GM19467 (cell line): ENCODE results near the gene TBC1D22B.

Experiments used
- ATAC-seq: cut with Tn5 transposase; IDR thresholded peaks from one replicate; pipeline ENCODE4 v1.9.1; 2021; ENCODE audit warnings: mild to moderate bottlenecking, moderate library complexity; ENCODE audit not compliant: unreplicated experiment

TBC1D22B gene, protein sequence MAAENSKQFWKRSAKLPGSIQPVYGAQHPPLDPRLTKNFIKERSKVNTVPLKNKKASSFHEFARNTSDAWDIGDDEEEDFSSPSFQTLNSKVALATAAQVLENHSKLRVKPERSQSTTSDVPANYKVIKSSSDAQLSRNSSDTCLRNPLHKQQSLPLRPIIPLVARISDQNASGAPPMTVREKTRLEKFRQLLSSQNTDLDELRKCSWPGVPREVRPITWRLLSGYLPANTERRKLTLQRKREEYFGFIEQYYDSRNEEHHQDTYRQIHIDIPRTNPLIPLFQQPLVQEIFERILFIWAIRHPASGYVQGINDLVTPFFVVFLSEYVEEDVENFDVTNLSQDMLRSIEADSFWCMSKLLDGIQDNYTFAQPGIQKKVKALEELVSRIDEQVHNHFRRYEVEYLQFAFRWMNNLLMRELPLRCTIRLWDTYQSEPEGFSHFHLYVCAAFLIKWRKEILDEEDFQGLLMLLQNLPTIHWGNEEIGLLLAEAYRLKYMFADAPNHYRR

DNA sequence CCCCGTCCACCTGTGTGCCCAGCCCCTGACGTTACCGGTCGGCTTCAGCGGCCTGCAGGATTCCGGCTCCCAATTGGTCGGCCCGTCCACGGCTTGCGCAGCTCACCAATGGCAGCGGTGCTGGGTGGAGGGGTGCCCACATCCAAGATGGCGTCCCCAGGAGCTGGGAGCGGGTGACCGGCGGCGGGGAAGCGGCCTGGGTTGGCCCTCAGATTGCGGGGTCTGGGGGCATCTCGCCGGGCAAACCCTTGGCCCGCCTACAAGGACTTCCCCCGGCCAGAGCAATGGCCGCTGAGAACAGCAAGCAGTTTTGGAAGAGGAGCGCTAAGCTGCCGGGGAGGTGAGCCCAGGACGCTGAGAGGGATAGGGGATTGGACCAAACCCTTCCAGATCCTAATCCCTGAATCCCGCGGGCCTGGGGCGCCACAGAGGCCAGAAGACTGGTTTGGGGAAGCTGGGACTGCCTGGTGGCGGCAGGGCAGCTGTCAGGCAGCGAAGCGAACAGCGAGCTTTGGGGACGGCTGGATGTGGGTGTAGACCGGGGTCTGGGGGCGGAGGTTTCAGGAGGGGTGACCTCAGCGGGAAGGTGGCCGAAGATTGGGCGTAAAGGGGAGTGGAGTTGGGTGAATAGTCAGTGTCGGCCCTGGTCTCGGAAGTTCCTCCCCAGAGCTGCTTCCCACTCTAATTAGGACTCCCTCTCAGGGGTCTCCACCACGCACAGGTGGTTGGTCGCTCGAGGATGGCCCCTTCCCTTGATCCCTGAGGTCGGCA lies at the start of gene TBC1D22B, which contains the start of gene TMEM217:
Gene TBC1D22B, plus strand, starts transcription at position 139 of the 771 bp plus-strand sequence. Its CDS starts 146 bp downstream, at position 285.
Gene TMEM217, minus strand, starts transcription at position 511 of the 771 bp plus-strand sequence. CDS start 39,114 bp downstream, outside the sequence.
- ATAC-seq, result peak; percentile 91

DNA sequence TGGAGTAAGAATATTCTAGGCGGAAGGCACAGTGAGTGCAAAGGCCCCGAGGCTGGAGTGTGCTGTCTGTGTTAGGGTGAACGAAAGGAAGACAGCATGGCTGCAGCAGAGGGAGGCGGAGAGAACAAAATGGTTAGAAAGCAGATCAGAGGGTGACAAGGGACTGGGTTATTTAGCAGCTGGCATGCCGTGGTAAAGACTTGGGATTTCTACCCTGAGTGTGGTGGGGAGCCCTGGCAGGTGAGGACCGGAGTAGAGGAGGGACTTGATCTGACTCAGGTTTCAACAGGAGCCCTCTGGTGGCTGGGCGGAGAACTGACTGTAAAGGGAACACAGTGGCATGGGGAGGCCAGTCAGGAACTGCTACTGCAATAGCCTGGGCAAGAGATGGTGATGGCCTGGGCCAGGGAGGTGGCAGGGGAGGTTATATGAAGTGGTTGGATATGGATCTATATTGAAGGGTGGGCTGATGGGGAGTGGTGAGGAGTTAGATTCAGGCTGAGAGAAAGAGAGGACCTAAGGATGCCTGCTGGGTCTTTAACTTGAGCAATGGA lies 49.6 kb upstream of the TBC1D22B start:
- ATAC-seq, result no peak

DNA sequence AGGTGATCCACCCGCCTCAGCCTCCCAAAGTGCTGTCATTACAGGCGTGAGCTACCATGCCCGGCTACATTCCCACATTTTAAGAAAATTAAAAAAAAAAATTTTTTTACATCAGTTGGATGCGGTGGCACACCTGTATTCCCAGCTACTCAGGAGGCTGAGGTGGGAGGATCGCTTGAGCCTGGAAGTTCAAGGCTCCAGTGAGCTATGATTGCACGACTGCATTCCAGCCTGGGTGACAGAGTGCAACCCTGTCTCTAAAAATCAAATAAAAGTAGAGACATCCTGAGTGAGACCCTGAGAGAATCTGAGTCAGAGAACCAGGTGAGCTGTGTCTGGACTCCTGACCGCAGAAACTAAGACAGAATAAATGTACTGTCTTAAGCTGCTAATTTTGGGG lies 48.8 kb upstream of the TBC1D22B start:
- ATAC-seq, result no peak

DNA sequence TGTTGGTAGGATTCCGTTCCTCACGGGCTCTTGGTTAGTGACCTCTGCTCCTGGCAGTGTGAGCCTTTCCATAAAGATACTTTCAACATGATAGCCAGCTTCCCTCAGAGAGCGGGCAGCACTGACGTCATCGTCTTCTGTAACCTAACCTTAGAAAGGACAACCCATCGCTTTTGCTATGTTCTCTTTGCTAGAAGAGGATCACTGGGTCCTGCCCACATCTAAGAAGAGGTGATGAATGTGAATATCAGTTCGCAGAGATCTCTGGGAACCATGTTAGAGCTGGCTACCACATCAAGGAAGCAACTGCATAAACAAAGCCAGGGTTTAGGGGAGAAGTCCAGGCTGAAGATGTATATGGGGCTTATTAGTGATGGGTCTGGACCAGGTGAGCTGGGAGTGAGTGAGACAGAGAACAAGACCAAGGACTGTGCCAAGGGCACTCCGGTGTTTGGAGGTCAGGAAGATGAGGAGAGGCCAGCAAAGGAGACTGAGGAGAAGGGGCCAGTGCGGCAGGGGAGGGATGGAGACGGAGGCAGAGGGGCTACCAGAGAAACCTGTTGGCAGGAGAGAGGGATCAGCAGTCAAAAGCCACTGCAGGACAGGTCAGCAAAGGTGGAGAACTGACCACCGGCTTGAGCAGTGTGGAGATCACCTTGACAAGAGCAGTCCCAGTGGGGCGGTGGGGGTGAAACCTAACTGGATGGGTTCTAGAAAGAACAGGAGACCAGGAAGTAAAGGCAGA lies 47.9 kb upstream of the TBC1D22B start:
- no peak for ATAC-seq

DNA sequence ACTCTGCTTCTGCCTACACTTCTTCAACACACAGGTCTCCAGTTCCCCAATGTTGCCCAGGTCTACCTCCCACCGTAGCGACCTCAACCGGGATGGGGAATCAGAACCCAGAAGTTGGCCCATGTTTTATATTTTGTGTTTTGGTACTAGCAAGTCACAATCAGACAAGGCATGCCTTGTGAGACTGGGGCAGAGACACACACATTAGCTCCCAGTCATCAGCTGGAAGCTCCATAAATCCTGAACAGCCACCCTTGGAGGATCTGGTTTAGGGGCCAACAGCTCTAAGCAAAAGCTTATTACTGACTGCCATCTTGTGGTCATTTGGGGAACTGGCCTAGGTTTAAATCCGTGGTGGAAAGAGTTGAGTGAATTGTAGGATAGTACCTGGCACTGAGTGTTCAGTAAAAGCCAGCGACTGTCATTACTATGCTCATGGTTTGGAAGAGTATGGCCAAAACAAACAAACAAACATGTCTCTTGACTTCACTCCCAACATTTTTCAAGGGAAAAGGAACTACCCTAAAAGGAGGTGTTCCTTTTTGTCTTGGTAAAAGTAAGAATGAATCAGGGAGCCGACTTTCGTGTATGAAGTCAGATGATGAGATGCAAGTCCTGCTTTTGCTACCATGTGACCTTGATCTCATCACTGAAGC lies 47.1 kb upstream of the TBC1D22B start:
- no peak for ATAC-seq

DNA sequence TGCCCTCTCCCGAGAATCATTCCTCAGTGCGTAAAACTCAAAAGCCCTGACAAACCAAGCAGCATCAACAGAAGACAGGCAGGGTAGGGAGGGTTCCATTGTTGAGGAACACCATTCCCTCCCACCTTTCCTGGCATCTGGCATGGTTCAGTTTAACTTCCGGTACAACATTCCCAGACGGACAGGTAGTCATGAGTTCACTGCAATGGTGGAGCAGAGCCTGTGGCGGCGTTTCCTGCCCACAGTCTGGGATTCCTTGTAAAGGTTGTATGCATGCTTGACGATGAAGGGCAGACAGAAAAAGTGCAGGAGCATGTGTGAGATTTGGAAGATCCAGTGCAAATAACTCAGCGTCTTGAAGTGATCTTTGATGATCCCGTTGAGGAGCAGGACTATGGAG lies 45.3 kb upstream of the TBC1D22B start:
- no peak for ATAC-seq

DNA sequence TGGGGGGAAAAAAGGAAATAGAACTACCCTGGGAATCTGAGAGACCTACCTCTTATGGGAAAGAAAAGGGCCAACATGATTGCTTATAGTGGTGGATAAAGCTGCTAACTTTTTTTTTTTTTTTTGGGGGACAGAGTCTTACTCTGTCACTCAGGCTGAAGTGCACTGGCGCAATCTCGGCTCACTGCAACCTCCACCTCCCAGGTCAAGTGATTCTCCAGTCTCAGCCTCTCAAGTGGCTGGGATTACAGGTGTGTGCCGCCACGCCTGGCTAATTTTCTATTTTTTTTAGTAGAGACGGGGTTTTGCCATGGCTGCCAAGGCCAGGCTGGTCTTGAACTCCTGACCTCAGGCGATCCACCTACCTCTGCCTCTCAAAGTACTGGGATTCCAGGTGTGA lies 39.5 kb upstream of the TBC1D22B start:
- no peak for ATAC-seq

DNA sequence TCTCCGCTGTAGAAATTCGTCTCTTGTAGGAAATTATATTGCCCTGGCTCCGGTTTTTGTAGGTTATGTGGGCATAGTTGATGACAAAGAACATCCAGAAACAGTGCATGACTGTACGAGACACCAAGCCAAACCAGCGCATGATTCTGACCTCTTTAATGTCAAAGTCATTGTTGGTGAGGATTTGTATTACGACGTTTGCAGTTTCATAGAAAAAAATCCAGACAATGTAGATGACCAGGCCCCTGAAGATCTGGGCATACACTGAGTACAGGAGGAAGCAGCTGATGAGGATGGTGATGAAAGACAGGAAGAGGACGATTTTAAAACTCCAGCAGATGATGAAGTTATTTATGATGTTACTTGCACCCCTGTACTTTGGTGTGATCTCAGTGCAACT lies 39.1 kb upstream of the TBC1D22B start:
- no peak for ATAC-seq

DNA sequence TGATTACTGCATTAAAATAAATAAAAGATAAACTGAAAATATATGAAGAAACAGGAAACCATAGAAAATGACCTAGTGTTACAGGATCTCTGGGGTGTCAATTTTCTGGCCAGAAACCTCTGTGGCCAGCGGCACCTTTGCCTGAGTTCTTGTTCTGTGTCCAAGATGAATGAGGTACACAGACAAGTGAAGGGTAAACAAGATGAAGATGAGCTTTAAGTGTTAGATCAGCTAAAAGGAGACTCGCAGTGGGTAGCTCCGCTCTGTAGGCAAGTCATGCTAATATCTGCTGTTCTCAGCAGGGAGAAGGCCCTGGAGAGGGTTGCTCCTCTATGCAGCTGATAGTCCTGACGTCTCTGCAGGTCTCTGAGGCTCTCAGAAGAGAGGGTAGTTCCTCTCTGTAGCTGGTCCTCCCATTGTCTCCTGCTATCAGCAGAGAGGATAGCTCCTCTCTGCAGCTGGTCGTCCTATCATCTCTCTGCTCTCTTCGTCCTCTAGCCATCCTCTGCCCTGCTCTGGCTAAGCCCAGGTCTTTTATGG lies 35.9 kb upstream of the TBC1D22B start:
- no peak for ATAC-seq

DNA sequence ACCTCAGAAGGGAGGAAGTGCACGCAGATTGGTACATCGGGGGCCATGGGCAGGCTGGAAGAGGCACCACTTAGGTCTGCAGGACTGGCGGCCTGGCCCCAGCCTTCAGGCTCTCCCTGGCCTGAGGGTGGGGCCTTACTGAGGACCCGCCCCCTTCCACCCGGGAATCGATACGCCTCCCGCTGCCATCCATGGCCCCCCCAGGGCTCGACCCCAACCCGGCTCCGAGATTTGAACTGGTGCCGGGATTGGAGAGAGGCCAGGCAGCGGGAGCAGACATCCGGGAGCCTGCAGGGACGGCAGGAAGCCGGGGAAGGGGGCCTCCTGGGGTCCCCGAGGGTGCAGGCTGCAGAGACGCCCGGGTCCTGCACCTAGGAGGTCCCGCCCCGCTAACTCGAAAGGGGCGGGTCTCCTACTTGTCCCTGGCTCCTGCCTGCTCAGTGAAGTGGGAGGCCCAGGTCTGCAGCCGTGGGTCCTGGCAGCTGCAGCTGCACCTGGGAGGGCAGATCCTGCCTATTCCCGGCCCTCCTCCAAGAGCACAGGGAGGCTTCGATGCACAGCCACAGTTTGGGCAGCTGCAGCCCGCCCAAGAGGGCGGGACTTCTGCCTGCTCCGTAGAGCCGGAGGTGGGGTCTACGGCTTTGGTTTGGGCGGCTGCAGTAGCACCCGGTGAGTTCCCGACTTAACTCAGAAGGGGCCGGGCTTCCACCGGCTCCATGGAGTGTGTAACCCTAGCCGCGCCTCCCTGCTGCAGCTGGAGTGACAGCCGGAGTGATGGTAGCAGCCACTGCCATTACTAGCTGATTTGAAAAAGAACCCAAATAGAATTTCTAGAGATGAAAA lies 35.2 kb upstream of the TBC1D22B start:
- ATAC-seq, result peak; percentile 88

DNA sequence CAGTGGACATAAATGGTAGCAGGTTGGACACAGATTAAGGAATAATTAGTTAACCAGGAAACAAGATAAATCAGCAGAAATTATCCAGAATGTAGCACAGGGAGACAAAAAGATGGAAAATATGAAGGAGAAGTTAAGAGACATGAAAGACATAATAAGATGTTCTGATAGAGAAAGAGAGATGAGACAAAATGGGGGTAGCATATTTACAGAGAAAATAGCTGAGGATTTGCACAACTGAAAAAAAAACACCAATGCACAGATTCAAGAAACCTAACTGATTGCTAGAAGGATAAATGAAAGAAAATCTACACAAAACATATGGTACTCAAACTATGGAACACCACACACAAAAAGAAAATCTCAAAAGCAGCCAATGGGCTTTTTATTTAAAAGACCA lies 34.6 kb upstream of the TBC1D22B start:
- ATAC-seq, result no peak

DNA sequence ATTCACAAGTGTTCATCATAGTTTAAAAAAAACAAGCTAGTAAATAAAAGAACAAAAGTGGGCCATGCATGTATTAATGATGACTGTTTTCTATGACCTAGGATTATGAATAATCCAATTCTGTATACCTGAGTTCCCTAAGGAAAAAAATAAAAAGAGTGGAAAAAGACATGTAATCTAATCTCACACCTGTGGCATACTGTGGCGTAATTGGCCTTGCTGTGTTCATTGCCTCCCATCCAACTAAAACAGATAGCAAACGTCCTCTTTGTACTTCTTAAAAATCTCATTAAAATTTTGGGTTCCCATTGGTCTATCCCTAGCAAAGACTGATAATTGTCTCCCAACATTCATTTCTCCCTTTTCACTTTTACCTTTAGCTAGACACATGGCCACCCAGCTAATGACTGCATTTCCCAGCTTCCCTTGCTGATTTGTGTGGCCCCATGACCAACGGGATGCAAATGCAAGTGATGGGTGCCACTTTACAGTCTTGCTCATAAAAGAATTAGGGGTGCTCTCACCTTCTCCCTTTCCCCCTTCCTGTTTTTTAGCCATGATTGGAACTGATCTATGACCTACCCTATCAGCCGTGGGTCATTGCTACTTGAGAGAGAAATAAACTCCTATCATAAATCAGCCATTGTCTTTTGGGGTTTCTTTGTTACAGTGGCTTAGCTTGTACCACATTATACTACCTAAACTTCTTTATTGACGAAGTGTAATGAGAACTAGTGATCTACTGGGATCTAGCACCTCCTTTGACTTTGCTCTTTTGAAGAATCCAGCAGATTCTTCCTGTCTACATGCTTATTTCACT lies 32.0 kb upstream of the TBC1D22B start:
- ATAC-seq, result no peak

DNA sequence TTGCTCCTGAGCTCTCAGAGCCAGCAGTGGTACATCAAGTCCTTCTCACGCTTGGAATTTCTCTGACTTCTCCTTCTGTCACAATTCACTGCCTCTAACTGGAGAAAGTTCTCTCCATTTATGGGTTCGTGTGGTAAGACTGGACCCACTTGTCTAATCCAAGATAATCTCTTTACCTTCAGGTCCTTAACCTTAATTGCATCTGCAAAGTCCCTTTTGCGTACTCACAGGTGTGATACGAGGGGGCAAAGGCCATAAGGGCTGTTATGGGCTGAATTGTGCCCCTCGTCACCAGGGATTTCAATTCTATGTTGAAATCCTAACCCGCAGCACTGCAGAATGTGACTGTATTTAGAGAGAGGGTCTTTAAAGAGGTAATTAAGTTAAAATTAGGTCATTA lies 27.5 kb upstream of the TBC1D22B start:
- ATAC-seq, result no peak

DNA sequence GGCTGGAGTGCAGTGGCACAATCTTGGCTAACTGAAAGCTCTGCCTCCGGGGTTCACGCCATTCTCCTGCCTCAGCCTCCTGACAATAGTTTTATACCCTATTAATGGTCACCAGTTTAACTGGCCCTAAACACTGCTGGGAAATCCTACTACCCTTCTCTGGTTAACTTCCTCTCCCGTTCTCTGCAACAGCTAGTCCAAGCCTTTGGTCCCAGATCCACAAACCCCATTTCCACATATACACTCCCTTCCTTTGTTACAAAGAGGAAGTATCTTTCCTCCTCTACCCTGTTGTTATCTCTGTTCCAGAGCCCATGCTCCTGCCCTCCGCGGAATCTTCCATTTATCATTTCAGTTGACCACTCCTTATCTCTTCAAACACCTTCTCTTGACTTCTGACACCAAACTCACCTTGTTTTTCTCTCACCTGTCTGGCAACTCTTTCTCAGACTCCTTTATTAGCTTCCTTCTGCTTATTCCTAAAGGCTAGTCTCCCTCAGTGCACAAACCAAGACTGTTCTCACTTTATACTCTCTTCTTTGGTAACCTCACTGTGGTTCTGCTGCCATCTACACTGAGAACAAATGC lies 25.0 kb upstream of the TBC1D22B start:
- no peak for ATAC-seq

DNA sequence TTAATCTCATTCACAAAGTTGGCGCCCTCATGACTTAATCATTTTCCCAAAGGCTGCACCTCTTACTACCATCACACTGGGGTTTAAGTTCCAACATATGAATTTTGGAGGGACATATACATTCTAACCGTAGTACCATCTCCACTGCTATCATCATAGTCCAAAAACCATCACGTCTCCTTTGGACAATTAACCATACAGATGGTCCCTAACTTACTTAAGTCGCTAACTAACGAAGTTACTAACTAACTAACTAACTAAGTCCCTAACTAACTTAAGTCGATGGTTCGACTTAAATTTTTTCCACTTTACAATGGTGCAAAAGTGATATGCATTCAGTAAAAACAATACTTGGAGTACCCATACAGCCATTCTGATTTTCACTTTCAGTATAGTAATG lies 24.0 kb upstream of the TBC1D22B start:
- no peak for ATAC-seq

DNA sequence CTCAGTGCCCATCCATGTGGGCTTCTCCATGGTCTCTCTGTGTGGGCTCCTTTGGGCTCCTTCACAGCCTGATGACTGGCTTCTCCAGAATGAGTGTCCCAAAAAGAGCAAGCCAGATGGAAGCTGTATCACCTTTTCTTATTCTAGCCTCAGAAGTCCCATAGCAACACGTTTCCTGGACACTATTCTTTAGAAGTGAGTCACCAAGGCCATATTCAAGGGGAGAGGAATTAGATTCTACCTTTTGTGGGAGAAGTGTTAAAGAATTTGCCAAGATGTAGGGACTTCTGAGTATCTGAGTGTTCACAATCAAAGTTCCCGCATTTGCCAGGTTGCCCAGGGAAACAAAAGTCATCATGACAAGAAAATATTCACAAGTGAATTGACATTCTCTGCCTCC lies 20.7 kb upstream of the TBC1D22B start:
- no peak for ATAC-seq

DNA sequence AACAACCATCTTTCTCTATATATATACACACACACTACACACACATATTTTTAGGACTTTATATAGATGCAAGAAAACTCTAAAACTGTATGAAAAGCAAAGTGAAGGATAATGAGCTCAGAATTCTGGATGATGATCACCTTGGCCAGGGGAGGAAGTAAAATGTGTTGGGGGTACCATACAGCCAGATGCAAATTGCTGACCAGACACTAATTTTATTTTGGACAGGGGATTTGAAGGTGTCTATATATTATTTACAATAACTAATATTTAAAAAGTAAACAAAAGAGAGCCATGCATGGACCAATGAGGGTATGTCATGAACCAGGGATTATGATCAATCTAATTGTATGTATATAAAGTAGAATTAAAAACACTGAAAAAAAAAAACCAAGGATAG lies 19.8 kb upstream of the TBC1D22B start:
- ATAC-seq, result no peak

DNA sequence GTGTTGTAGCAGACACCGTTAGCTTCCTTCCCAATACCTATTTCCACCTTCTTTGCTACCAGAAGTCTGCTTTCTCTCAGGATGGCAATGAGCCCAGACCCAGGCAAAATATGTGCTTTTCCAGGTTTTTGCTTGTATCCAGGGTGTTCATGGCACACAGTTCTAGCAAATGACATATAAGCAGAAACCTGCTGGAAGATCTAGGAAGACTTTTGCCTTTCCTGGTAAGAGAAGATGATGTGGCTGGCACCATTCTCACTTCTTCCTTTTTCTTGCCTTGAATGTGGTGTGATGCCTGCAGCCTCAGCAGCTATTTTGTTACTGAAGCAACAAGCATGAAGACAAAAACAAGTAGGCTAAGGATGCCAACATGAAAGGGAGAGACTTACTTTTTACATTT lies 19.2 kb upstream of the TBC1D22B start:
- ATAC-seq, result no peak
